NCI-H2196 treated with DMSO at 0.1 percent for 48 hours (cell line): Measurements from ENCODE around the gene AHDC1.
"Not testable (repeated sequence)": the region's sequence is repeated elsewhere in the genome, so short reads cannot be mapped to it uniquely, and the experiment has no call there.

Experiments used
- DNase-seq: peaks from one replicate; lab custom pipeline; 2025; ENCODE audit not compliant: unreplicated experiment; lab: John Stamatoyannopoulos, UW

The AHDC1 gene

DNA sequence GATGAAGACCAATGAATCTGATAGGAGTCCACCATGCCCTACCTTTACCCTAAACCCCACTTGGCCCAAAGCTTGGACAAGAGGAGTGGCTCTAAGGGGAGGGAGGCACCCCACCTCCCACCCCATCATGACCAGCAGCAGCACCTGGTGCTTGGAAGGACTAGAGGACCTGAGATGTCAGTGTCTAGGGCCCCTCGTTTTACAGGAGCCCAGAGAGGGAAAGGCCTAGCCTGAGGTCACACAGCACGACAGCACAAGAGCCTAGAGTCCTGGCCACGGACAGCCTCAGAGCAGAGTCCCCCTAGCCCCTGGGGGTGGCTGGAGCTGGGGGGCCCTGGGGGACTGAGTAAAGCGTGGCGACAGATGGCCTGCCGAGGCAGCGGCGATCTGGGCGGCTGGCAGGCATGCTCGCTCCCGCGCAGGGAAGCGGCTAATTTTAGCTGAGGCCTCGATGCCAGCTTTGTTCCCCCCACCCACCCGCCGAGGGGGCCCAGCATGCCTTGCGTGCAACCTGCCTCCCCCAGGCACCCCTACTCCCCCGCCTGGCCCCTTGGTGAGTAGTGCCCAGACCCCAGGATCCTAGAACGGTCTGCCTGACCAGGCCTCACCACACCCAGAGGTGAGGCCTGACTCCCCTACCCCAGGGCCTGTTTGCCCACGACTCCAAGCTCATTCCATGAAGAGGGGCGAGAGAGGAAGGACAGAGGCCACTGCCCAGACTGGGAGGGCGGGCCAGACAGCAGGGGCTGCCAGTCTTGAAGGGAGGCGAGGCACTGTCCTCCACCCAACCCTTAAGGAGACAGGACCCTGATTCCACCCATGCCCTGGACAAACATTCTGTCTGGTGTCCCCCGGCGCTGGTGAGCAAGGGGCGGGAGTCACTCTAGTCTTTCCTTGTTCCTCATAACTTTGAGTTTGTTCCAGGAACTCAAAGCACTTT is 39.0 kb downstream of the AHDC1 start:
- DNase-seq = no peak

GRCh38 chr1:27563591-27564471 is 40.1 kb downstream of the AHDC1 start:
- DNase-seq = no peak

DNA sequence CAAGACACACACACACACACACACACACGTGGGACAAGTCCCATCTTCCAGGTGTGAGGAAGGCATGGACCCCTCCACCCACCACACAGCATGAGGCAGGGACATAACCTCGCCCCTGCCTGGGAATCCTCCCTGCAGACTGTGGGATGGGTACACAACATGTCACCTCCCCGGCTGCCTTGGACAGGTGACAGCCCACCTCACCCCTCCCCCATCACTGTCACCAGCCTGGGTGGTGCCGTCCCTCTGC is 40.7 kb downstream of the AHDC1 start:
- DNase-seq = no peak

- no peak for DNase-seq
Observed at GRCh38 chr1:27562534-27563340, 41.2 kb downstream of the AHDC1 start.

- no peak for DNase-seq
Observed at GRCh38 chr1:27562021-27562420, 41.9 kb downstream of the AHDC1 start.

GRCh38 chr1:27561124-27561899 is 42.6 kb downstream of the AHDC1 start:
- DNase-seq = no peak

DNA sequence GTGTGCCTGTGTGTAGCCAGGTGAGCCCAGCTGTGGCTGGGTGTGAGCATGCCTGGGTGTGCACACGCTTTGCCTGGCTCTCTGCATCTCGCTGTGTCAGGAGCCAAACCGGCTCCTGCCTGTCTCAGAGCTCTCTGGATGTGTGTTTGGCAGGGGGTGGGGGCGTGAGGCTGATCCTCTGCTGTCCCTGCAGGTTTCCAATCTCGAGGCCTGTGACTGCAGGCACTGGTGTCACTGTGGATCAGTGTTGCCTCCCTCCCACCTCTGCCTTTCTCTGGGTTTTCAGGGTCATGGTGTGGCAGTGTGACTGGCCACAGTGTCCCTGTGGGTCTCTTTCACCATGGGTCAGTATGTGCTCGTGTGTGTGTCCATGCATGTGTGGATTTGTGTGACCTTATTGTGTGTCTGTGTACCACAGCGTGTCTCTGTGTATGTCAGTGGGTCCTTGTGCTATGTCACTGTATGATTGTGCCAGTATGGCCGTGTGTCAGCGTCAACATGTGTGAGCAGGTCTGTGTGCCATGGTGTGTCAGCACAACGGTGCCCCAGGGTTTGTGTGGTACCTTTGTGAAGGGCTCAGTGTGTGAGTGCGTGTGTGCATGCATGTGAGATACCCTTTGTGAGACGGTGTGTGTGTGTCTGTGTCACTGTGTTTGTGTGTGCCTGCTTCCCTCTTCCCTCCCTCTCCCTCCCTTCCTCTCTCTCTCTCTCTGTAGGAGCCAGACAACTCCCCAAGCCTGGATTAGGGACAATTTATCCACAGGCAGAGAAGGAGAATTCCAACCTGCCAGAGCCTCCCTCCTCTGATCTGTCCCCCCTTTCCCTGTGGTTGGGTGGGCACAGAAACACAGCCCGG is 43.4 kb downstream of the AHDC1 start:
- no peak for DNase-seq

DNA sequence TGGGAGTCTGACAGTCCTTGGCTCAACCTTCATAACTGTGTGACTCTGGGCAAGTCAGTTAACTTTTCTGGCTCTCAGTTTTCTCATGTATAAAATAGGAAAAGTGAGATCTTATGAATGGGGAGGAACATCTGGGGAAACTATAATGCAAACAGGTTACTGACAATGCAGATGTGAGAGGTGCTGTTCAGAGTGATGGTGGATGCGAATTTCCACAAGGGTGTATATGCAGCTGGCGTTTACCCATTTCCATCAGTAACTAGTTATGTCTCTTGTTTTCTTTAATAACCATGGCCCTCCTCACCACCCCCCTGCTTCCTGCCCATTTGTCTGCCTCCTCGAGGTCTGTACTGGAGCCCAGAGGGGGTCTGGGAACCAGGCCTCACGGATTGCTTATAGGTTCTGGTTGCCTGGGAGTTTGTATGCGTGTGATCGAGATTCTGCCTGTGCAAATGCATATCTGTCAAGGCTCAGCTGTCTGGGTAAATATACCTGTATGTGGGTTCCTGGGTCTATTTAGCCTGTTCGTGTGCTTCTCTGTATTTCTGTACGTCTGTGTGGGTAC is 44.4 kb downstream of the AHDC1 start:
- no peak for DNase-seq

- DNase-seq = no peak
Observed at GRCh38 chr1:27557596-27558340, 46.2 kb downstream of the AHDC1 start.

DNA sequence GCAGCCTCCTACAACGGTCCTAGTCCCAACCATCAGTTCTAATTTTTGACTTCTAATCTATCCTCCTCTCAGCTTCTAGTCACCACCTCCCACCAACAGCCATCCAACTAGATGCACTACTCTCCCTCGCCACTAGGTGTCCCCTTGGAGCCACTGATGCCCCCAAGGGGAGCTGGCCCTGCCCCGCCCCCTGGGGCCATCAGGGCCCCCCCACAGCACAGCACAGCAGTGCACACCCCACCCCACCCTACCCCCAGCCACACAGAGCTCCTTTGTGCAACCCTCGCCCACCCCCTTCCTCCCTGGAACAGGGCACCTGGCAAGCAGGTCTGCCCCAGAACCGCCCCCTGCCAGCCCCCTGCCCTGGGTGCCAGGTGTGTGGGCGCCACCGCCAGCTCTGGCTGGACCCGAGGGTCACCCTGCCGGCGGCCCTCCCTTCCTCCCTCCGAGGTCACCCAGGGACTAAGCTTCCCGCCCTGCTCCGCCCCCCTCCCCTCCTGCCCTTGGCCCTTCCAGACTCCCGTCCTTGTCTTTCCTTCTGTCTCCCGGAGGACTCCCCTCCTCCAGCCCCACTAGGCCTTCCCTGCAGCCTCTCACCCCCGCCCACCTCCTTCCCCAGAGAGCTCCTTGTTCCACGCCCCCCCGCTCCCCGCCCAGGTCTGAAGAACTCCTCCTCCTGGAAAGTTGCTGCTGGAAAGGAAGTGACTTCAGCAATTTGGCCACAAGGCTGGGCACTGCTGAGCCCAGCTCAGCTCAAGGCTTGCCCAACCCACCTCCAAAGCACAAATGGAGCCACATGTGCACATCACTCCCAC is 47.0 kb downstream of the AHDC1 start:
- DNase-seq = peak; percentile 79

GRCh38 chr1:27556435-27556780 is 47.5 kb downstream of the AHDC1 start:
- no peak for DNase-seq

DNA sequence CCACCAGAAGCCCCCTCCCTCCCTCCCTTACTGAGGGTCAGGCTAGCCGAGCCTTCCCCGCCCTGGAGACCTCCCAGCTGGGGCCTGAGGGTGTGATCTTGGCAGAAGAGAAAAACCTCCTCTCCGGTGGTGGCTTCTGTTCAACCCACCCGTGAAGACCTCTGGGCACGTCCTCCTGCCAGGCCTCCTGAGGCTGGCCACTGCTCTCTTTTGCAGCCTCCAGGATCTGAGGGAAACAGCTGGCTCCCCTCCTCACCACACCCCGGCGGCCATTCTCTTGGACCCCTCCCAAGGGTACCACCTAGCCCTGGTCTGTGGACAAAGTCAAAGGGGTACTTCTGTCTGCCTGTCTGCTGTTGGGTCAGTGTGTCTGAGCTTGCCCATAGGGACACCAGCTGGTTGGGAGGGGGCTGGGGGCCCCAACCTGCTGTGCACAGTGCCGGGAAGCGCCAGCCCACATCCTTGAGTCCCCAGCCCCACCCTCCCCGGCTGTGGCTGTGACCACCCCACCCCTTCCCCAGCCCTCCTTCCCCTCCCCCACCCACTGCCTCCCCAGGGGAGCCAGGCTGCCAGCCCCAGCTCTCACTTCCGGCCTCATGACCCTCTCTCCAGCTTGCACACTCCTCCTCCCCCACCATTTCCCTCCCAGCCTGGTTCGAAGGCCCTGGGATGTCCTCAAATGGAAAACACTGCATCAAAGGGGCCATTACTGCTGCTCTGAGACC is 48.1 kb downstream of the AHDC1 start:
- no peak for DNase-seq

GRCh38 chr1:27554759-27555699 is 48.9 kb downstream of the AHDC1 start:
- DNase-seq = no peak

DNA sequence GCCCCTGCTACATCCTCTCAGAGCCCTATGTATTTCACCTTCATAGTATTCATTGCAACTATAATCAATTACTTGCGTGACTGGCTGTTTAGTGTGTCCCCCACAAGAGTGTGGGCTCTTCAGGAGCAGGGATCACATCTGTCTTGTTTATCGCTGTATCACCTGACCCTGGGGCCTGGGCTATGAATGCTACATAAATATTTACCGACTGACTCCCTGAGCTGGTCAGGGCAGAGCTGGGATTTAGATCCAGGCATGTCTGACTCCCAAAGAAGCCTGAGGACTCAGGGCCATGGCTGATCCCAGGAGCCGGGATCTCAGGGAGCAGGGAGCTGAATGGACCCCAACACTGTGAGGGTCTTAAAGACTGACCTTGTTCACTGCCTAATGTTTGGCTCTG is 49.7 kb downstream of the AHDC1 start:
- no peak for DNase-seq

- DNase-seq = not testable (repeated sequence)
Observed at GRCh38 chr1:27553823-27554222, 50.1 kb downstream of the AHDC1 start.

- no peak for DNase-seq
Observed at GRCh38 chr1:27552911-27553420, 51.0 kb downstream of the AHDC1 start.
